HG02981 (cell line): ENCODE data around the gene SOWAHD.
A peak's percentile ranks its signal among the peaks of the same experiment; 100 is the strongest.
"Not testable (repeated sequence)": the region's sequence is repeated elsewhere in the genome, so short reads cannot be mapped to it uniquely, and the experiment has no call there.

Source experiments
- ATAC-seq: cut with Tn5 transposase; IDR thresholded peaks from one replicate; pipeline ENCODE4 v1.9.1; 2021; ENCODE audit warnings: mild to moderate bottlenecking, moderate library complexity; ENCODE audit not compliant: unreplicated experiment

SOWAHD gene

GRCh38 chrX:119757979-119758730 lies at the start of gene SOWAHD:
SOWAHD (plus strand) TSS chrX:119758588; CDS start chrX:119758668, 80 bp downstream.
- no peak for ATAC-seq

GRCh38 chrX:119708936-119709335 lies 49.5 kb upstream of the SOWAHD start:
- ATAC-seq, result no peak

GRCh38 chrX:119709630-119710029 lies 48.8 kb upstream of the SOWAHD start:
- no peak for ATAC-seq

GRCh38 chrX:119721487-119721886 lies 36.9 kb upstream of the SOWAHD start:
- ATAC-seq, result no peak

- no peak for ATAC-seq
Measured at GRCh38 chrX:119721926-119722325, 36.5 kb upstream of the SOWAHD start.

- no peak for ATAC-seq
Measured at GRCh38 chrX:119726900-119727555, 31.4 kb upstream of the SOWAHD start.

- ATAC-seq, result no peak
Measured at GRCh38 chrX:119728487-119728886, 29.9 kb upstream of the SOWAHD start.

GRCh38 chrX:119729408-119730201 lies 28.8 kb upstream of the SOWAHD start:
- no peak for ATAC-seq

GRCh38 chrX:119734897-119735339 lies 23.5 kb upstream of the SOWAHD start:
- no peak for ATAC-seq

- no peak for ATAC-seq
Measured at GRCh38 chrX:119735467-119735866, 22.9 kb upstream of the SOWAHD start.

- no peak for ATAC-seq
Measured at GRCh38 chrX:119736206-119736764, 22.1 kb upstream of the SOWAHD start.

- no peak for ATAC-seq
Measured at GRCh38 chrX:119738742-119739141, 19.6 kb upstream of the SOWAHD start.

- ATAC-seq, result no peak
Measured at GRCh38 chrX:119745283-119745848, 13.0 kb upstream of the SOWAHD start.

- not testable (repeated sequence) for ATAC-seq
Measured at GRCh38 chrX:119750131-119750530, 8.3 kb upstream of the SOWAHD start.

- ATAC-seq, result not testable (repeated sequence)
Measured at GRCh38 chrX:119750751-119751150, 7.6 kb upstream of the SOWAHD start.

GRCh38 chrX:119753001-119753400 lies 5.4 kb upstream of the SOWAHD start:
- ATAC-seq, result no peak

GRCh38 chrX:119753639-119754257 lies 4.6 kb upstream of the SOWAHD start:
- ATAC-seq, result no peak

GRCh38 chrX:119755981-119756533 lies 2.3 kb upstream of the SOWAHD start:
- peak; percentile 71 for ATAC-seq

- no peak for ATAC-seq
Measured at GRCh38 chrX:119756926-119757635, 1.3 kb upstream of the SOWAHD start.

- ATAC-seq, result no peak
Measured at GRCh38 chrX:119757646-119757978, 776 bp upstream of the SOWAHD start.
